GM12878 (cell line): ENCODE data around the gene PML. TPM values are rescaled to one million over a fixed set of nuclear protein-coding genes. Genes with fewer than 3 reads are reported as not detected.

Source experiments
- ATAC-seq: fragments of 200-7000 bp; cut with Tn5 transposase; 3 replicates; pipeline ENCODE4 v1.9.1; 2020; ENCODE audit warnings: mild to moderate bottlenecking, moderate library complexity
- BruUV-seq: library from RNA; stranded (reverse); fragments of 400-500 nt; replicated peaks from 2 replicates; lab custom pipeline; 2021; lab: Mats Ljungman, UMichigan
- CTCF ChIA-PET: fragments of 300-600 bp; sonication (Branson Sonifier 250); formaldehyde crosslinking; extraction: SDS; loops from one replicate; lab custom pipeline; 2021; ENCODE audit warnings: inconsistent platforms; lab: Yijun Ruan, JAX
- POLR2A ChIA-PET: fragments of 350-600 bp; formaldehyde crosslinking; extraction: SDS; loops from one replicate; lab custom pipeline; 2021; ENCODE audit warnings: inconsistent platforms; lab: Charles Lee
- RAD21 ChIA-PET: fragments of 300-600 bp; sonication (Branson Sonifier 250); formaldehyde crosslinking; loops from one replicate; lab custom pipeline; 2023; ENCODE audit warnings: antibody characterized with exemption; ENCODE audit not compliant: unreplicated experiment; lab: Charles Lee
- SMC1A ChIA-PET: fragments of 300-600 bp; sonication (Branson Sonifier 250); formaldehyde crosslinking; loops from one replicate; lab custom pipeline; 2023; ENCODE audit not compliant: unreplicated experiment, uncharacterized antibody; lab: Charles Lee
- DNase-seq: peaks from one replicate; pipeline ENCODE4 v3.0.0-alpha.2; 2011; ENCODE audit warnings: low read depth, low spot score
- FAIRE-seq: peaks from 3 replicates; lab custom pipeline; 2011; peaks lifted over from hg19 to GRCh38; lab: Jason Lieb, UNC
- H2AFZ ChIP-seq: 2 replicates; pipeline ENCODE4 v1.6.0; 2011; ENCODE audit warnings: low read depth, low read length, control low read depth; ENCODE audit not compliant: control insufficient read depth
- H3K27ac ChIP-seq: 2 replicates; pipeline ENCODE4 v1.5.1; 2011; ENCODE audit warnings: control low read depth; ENCODE audit not compliant: control insufficient read depth, insufficient read depth
- H3K27me3 ChIP-seq, 2 experiments: replicated peaks in 1 of 2; 2 replicates each; pipeline versions ENCODE4 v1.6.0 to v1.6.1; 2011; ENCODE audit warnings: low read length in 1 of 2; ENCODE audit not compliant: control insufficient read depth in 2 of 2, insufficient read depth in 2 of 2
- H3K36me3 ChIP-seq, 2 experiments: 2 replicates each; pipeline ENCODE4 v1.5.1; 2011; ENCODE audit warnings: low read length in 1 of 2; ENCODE audit not compliant: control insufficient read depth in 2 of 2, insufficient read depth in 2 of 2
- H3K4me1 ChIP-seq: 2 replicates; pipeline ENCODE4 v1.6.1; 2011; ENCODE audit warnings: mild to moderate bottlenecking, low read length, moderate library complexity, mixed read lengths; ENCODE audit not compliant: control insufficient read depth, insufficient read depth
- H3K4me2 ChIP-seq: 2 replicates; pipeline ENCODE4 v1.6.0; 2011; ENCODE audit warnings: control low read depth; ENCODE audit not compliant: control insufficient read depth, insufficient read depth
- H3K4me3 ChIP-seq: fragments of 200-600 bp; sonication (generic); 2 replicates; pipeline ENCODE4 v1.5.1; 2016
- H3K79me2 ChIP-seq: 2 replicates; pipeline ENCODE4 v1.6.0; 2011; ENCODE audit warnings: low read length; ENCODE audit not compliant: control insufficient read depth, insufficient read depth
- H3K9ac ChIP-seq: 2 replicates; pipeline ENCODE4 v1.8.0; 2011; ENCODE audit warnings: low read length, control low read depth, mixed read lengths; ENCODE audit not compliant: control insufficient read depth, insufficient read depth
- H3K9me3 ChIP-seq: replicated peaks from 3 replicates; pipeline ENCODE4 v1.5.1; 2011; ENCODE audit warnings: mild to moderate bottlenecking, low read length; ENCODE audit not compliant: control insufficient read depth, insufficient read depth
- H4K20me1 ChIP-seq: 2 replicates; pipeline ENCODE4 v1.6.0; 2011; ENCODE audit not compliant: control insufficient read depth, insufficient read depth
- CREB1 ChIP-seq: IDR thresholded peaks from 2 replicates; pipeline ENCODE4 v1.6.1; 2012; ENCODE audit warnings: low read depth, mild to moderate bottlenecking, inconsistent platforms
- GATAD2B ChIP-seq: fragments of 450-650 bp; conservative IDR thresholded peaks from 2 replicates; pipeline ENCODE4 v1.6.1; 2017; ENCODE audit warnings: low read depth, mild to moderate bottlenecking, moderate library complexity
- POLR2AphosphoS2 ChIP-seq: IDR thresholded peaks from 2 replicates; pipeline ENCODE4 v1.6.1; 2011; ENCODE audit warnings: low read depth, mild to moderate bottlenecking, low read length, improper control_type of control experiment, moderate library complexity
- SREBF1 ChIP-seq: IDR thresholded peaks from 2 replicates; pipeline ENCODE4 v1.6.1; 2012; ENCODE audit warnings: mild to moderate bottlenecking, low read length
- ZSCAN29 ChIP-seq: fragments of 450-650 bp; IDR thresholded peaks from 2 replicates; pipeline ENCODE4 v1.6.1; 2017; ENCODE audit warnings: mild to moderate bottlenecking, moderate library complexity
- WGBS: methylation state at CpG from one replicate; pipeline ENCODE4 v1.1.6; 2016; ENCODE audit warnings: low lambda C conversion rate; ENCODE audit not compliant: insufficient replicate concordance, insufficient coverage; ENCODE audit errors: missing lambda C conversion rate; 5-methylcytosine and 5-hydroxymethylcytosine counted together
- in situ Hi-C: fragments of 300-500 bp; cut with MboI; formaldehyde crosslinking; loops from 9 replicates; pipeline ENCODE4 v1.14.3; 2018; ENCODE audit warnings: mixed read lengths
- intact Hi-C: fragments of 100-400 bp; cut with micrococcal nuclease; formaldehyde crosslinking; loops from one replicate; pipeline ENCODE4 v1.14.2; 2022; ENCODE audit not compliant: unreplicated experiment
- polyA plus RNA-seq, 11 experiments: library from polyadenylated mRNA; depleted of rRNA in 4 of 11; unstranded in 6 of 11; stranded (reverse) in 5 of 11; fragments of >200 nt; fragmentation: Nextera tagmentation in 4 of 11; fragmentation: Illumina TruSeq in 1 of 11; extraction: Ambion mirVana in 4 of 11; extraction: Trizol in 1 of 11; gene quantifications; 1 replicate in 1 of 11; 2 replicates in 10 of 11; pipeline versions ENCODE4 v1.2.1 to v1.2.3, GENCODE V29; 2011 to 2016; ENCODE audit warnings: inconsistent platforms in 2 of 11, missing spikeins in 2 of 11, low read depth in 1 of 11
- total RNA-seq, 4 experiments: library from RNA; depleted of rRNA in 3 of 4; stranded (reverse); fragments of >200 nt in 3 of 4; fragmentation: Illumina TruSeq in 1 of 4; extraction: Trizol in 1 of 4; gene quantifications; 2 replicates each; pipeline versions ENCODE4 v1.2.1 to v1.2.3, GENCODE V29; 2013 to 2021
- TF ChIP-seq, protein P1 (sequence below): fragments of 450-650 bp; IDR thresholded peaks from 2 replicates; pipeline ENCODE4 v1.6.1; 2018; ENCODE audit warnings: borderline replicate concordance, mild to moderate bottlenecking; ENCODE audit not compliant: partially characterized antibody
- TF ChIP-seq, protein P2 (sequence below): fragments of 450-650 bp; formaldehyde crosslinking; IDR thresholded peaks from 2 replicates; pipeline ENCODE4 v1.5.0; 2022; ENCODE audit warnings: mild to moderate bottlenecking, missing genetic modification characterization

The PML gene
- total and polyA plus RNA-seq, 10 of the 15 experiments (the other 5 are each of a cell fraction or from before 2014, with no cell fraction given): 8.5 to 95.5 (median 30.8) TPM

DNA sequence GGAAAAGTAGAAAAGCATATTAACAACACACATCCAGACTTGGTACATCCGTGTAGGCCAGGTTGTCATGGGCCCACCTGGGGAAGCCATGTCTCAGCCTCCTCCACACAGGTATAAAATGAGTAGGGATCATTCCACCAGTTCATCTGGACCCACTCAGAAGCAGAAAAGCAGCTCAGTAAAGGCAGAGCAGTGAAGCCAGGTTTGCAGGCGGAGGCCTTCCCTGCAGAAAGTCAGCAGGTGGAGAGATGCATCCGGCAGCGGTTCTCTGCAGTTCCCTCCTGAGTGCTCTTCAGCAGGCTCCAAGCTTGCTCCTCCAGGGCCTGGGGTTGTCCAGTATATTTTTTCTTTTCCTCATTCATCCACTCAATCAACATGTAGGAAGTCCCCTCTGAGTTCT, 46.1 kb upstream of the PML start:
- H3K4me1 ChIP-seq: no peaks in the 10 kb centered on the region
- H3K27me3 ChIP-seq: peaks cover 0 to 1% of the 10 kb centered on the region in 2 experiments; a peak in 3 of 4 replicates
- DNase-seq: no peak
- ChIA-PET POLR2A (no interaction called here), SMC1A (no interaction called here)
- no peak overlapping the region for H3K27ac ChIP-seq
- H3K9me3 ChIP-seq: no peaks in the 10 kb centered on the region
- no peak overlapping the region for H3K4me3 ChIP-seq
- WGBS: 44% methylated on average over 4 of the region's 4 CpGs
- no TSS peak for BruUV-seq
- H4K20me1 ChIP-seq: no peaks in the 10 kb centered on the region
- ATAC-seq: no peak
- TF ChIP-seq, protein P1, sequence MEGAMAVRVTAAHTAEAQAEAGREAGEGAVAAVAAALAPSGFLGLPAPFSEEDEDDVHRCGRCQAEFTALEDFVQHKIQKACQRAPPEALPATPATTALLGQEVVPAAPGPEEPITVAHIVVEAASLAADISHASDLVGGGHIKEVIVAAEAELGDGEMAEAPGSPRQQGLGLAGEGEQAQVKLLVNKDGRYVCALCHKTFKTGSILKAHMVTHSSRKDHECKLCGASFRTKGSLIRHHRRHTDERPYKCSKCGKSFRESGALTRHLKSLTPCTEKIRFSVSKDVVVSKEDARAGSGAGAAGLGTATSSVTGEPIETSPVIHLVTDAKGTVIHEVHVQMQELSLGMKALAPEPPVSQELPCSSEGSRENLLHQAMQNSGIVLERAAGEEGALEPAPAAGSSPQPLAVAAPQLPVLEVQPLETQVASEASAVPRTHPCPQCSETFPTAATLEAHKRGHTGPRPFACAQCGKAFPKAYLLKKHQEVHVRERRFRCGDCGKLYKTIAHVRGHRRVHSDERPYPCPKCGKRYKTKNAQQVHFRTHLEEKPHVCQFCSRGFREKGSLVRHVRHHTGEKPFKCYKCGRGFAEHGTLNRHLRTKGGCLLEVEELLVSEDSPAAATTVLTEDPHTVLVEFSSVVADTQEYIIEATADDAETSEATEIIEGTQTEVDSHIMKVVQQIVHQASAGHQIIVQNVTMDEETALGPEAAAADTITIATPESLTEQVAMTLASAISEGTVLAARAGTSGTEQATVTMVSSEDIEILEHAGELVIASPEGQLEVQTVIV: no peak
- TF ChIP-seq CREB1 (no peak), SREBF1 (no peak), POLR2AphosphoS2 (no peak), GATAD2B (no peak), ZSCAN29 (no peak)
- TF ChIP-seq, protein P2, sequence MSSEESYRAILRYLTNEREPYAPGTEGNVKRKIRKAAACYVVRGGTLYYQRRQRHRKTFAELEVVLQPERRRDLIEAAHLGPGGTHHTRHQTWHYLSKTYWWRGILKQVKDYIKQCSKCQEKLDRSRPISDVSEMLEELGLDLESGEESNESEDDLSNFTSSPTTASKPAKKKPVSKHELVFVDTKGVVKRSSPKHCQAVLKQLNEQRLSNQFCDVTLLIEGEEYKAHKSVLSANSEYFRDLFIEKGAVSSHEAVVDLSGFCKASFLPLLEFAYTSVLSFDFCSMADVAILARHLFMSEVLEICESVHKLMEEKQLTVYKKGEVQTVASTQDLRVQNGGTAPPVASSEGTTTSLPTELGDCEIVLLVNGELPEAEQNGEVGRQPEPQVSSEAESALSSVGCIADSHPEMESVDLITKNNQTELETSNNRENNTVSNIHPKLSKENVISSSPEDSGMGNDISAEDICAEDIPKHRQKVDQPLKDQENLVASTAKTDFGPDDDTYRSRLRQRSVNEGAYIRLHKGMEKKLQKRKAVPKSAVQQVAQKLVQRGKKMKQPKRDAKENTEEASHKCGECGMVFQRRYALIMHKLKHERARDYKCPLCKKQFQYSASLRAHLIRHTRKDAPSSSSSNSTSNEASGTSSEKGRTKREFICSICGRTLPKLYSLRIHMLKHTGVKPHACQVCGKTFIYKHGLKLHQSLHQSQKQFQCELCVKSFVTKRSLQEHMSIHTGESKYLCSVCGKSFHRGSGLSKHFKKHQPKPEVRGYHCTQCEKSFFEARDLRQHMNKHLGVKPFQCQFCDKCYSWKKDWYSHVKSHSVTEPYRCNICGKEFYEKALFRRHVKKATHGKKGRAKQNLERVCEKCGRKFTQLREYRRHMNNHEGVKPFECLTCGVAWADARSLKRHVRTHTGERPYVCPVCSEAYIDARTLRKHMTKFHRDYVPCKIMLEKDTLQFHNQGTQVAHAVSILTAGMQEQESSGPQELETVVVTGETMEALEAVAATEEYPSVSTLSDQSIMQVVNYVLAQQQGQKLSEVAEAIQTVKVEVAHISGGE (CRISPR knock-in tag): no peak
- TF ChIP-seq, all 136 proteins: peak for 0
- intact Hi-C loops (no loop called here), in situ Hi-C loops (no loop called here)
- Histone ChIP-seq H2AFZ (no peak overlapping the region), H3K4me2 (no peak overlapping the region), H3K36me3 (no peaks in the 10 kb centered on the region), H3K9ac (no peak overlapping the region), H3K79me2 (no peaks in the 10 kb centered on the region)
- FAIRE-seq: no peak
- ChIA-PET CTCF (no interaction called here), RAD21 (no interaction called here)
